HL-60/S4 treated with phorbol 12-myristate 13-acetate at 8.2 ng/mL for 4 days and 3 days (cell line): ENCODE data around the gene INHBC.
"Not testable (repeated sequence)": the region's sequence is repeated elsewhere in the genome, so short reads cannot be mapped to it uniquely, and the experiment has no call there.

Experiments
- in situ Hi-C: fragments of 300-500 bp; cut with MboI; formaldehyde crosslinking; loops from 2 replicates; pipeline ENCODE4 v1.15.0; 2022; ENCODE audit warnings: low sequenced_read_pairs

INHBC gene, protein sequence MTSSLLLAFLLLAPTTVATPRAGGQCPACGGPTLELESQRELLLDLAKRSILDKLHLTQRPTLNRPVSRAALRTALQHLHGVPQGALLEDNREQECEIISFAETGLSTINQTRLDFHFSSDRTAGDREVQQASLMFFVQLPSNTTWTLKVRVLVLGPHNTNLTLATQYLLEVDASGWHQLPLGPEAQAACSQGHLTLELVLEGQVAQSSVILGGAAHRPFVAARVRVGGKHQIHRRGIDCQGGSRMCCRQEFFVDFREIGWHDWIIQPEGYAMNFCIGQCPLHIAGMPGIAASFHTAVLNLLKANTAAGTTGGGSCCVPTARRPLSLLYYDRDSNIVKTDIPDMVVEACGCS

DNA sequence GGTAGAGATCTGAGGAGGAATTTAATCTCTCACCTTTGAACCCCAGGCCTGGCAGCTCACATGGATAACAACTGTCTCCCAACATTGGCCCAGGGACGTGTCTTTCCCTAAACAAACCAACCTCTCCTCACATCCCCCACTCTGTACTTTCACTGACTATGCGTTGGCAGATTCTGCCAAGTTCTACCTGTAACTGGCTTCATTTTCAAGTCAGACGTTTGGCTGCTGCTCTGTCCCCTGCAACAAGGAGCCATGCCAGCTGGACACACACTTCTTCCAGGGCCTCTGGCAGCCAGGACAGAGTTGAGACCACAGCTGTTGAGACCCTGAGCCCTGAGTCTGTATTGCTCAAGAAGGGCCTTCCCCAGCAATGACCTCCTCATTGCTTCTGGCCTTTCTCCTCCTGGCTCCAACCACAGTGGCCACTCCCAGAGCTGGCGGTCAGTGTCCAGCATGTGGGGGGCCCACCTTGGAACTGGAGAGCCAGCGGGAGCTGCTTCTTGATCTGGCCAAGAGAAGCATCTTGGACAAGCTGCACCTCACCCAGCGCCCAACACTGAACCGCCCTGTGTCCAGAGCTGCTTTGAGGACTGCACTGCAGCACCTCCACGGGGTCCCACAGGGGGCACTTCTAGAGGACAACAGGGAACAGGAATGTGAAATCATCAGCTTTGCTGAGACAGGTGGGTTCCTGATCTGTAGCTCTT is at the start of gene INHBC:
Gene INHBC, plus strand, starts transcription at position 268 of the 707 bp plus-strand sequence. Its CDS starts 103 bp downstream, at position 371.
- in situ Hi-C loops, result no loop called here

DNA sequence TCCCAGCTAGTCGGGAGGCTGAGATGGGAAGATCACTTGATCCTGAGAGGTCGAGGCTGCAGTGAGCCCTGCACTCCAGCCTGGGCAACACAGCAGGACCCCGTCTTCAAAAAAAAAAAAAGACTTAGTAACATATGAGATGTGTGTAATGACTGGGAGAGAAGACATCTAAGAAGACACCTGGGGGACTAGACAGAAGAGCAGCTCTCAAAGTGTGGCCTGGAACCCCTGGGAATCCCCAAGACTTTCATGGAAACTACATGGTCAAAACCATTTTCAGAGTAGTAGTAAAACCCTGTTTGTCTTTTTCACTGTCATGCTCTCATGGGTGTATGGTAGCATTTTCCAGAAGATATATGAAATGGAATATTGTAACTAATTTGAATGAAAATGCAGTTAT is 49.0 kb upstream of the INHBC start:
- in situ Hi-C loops, result no loop called here

DNA sequence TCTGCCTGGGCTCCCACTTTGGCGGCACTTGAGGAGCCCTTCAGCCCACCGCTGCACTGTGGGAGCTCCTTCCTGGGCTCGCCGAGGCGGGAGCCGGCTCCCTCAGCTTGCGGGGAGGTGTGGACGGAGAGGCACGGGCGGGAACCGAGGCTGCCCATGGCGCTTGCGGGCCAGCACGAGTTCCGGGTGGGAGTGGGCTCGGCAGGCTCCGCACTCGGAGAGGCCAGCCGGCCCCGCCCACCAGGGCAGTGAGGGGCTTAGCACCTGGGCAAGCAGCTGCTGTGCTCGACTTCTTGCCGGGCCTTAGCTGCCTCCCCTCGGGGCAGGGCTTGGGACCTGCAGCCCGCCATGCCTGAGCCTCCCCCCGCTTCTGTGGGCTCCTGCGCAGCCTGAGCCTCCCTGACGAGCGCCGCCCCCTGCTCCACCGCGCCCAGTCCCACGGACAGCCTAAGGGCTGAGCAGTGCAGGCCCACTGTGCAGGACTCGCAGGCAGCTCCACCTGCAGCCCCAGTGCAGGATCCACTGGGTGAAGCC is 48.3 kb upstream of the INHBC start:
- in situ Hi-C loops, result no loop called here

GRCh38 chr12:57388425-57388824 is 46.2 kb upstream of the INHBC start:
- in situ Hi-C loops, result no loop called here

GRCh38 chr12:57389033-57389432 is 45.6 kb upstream of the INHBC start:
- in situ Hi-C loops, result no loop called here

- in situ Hi-C loops, result no loop called here
Observed at GRCh38 chr12:57390174-57390573, 44.4 kb upstream of the INHBC start.

GRCh38 chr12:57395121-57395520 is 39.5 kb upstream of the INHBC start:
- in situ Hi-C loops, result no loop called here

- in situ Hi-C loops, result no loop called here
Observed at GRCh38 chr12:57397441-57397840, 37.1 kb upstream of the INHBC start.

DNA sequence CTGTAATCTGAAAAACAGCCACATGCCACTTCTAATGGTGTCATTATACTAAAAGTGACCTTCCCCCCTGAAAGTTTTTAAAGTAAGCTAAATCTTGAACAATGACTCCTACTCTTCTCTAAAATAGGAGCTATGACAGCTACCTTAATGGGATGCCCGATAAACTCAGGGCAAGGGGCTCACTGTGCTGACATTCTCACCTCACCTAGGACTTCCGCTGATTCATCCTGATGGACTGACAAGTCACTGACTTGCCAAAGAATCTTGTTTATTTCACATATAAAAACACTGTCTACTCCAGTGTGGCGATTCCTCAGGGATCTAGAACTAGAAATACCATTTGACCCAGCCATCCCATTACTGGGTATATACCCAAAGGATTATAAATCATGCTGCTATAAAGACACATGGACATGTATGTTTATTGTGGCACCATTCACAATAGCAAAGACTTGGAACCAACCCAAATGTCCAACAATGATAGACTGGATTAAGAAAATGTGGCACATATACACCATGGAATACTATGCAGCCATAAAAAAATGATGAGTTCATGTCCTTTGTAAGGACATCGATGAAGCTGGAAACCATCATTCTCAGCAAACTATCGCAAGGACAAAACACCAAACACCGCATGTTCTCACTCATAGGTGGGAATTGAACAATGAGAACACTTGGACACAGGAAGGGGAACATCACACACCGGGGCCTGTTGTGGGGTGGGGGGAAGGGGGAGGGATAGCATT is 34.7 kb upstream of the INHBC start:
- in situ Hi-C loops, result not testable (repeated sequence)

GRCh38 chr12:57401165-57401564 is 33.4 kb upstream of the INHBC start:
- in situ Hi-C loops, result no loop called here

DNA sequence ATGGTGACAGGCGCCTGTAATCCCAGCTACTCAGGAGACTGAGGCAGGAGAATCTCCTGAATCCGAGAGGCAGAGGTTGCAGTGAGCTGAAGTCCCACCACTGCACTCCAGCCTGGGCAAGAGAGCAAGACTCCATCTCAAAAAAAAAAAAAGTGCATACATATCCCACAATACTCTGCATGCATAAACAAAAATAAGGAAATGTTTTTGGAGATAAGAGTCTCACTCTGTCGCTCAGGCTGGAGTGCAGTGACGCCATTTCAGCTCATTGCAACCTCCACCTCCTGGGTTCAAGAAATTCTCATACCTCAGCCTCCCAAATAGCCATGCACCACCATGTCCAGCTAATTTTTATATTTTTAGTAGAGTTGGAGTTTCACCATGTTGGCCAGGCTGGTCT is 32.4 kb upstream of the INHBC start:
- in situ Hi-C loops, result not testable (repeated sequence)

GRCh38 chr12:57404966-57405640 is 29.5 kb upstream of the INHBC start:
- in situ Hi-C loops, result no loop called here

GRCh38 chr12:57410534-57410933 is 24.1 kb upstream of the INHBC start:
- in situ Hi-C loops, result no loop called here

- in situ Hi-C loops, result not testable (repeated sequence)
Observed at GRCh38 chr12:57414160-57414559, 20.4 kb upstream of the INHBC start.

GRCh38 chr12:57415088-57415487 is 19.5 kb upstream of the INHBC start:
- in situ Hi-C loops, result no loop called here

- in situ Hi-C loops, result no loop called here
Observed at GRCh38 chr12:57416039-57416996, 18.3 kb upstream of the INHBC start.

DNA sequence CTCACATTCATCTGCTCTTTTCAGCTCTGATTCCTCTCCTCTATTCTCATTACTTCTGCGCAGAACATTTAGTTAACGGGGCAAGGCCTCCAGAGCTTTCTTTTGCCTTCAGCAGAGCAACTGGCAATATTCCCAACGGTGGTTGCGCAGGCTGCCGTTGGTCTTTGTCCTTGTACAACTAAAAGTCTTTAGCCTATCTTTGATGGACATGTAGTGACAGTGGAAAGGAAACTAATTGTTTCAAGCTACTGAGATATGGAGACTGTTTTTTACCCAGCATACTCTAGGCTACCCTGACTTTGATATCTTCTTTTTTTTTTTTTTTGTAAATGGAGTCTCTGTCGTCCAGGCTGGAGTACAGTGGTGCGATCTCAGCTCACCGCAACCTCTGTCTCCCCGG is 16.3 kb upstream of the INHBC start:
- in situ Hi-C loops, result no loop called here

DNA sequence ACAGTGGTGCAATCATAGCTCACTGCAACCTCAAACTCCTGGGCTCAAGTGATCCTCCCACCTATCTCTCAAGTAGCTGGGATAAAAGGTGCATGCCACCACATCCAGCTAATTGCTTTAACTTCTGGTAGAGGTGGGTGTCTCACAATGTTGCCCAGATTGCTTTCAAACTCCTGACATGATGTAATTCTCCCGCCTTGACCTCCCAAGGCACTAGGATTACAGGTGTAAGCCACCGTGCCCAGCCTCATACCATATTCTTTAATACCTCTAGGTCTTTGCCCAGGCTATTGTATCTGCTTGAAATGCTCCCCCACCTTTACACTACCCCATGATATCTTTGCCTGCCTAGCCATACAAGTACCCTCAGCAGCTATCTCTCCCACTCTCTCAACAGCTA is 15.1 kb upstream of the INHBC start:
- in situ Hi-C loops, result no loop called here

- in situ Hi-C loops, result no loop called here
Observed at GRCh38 chr12:57420482-57420881, 14.1 kb upstream of the INHBC start.

DNA sequence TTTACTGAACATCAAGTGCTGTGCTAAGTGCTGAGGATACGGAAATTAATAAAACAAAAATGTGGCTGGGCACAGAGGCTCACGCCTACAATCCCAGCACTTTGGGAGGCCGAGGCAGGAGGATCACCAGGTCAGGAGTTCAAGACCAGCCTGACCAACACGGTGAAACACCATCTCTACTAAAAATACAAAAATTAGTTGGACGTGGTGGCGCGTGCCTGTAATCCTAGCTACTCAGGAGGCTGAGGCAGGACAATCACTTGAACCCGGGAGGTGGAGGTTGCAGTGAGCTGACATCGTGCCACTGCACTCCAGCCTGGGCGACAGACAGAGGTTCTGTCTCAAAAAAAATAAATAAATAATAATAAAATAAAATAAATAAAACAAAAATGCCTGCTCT is 7.6 kb upstream of the INHBC start:
- in situ Hi-C loops, result not testable (repeated sequence)
